NCI-H524 treated with DMSO at 0.1 percent for 48 hours (cell line): Measurements from ENCODE around the gene NCOA7.
"Not testable (repeated sequence)": the region's sequence is repeated elsewhere in the genome, so short reads cannot be mapped to it uniquely, and the experiment has no call there.

Experiments
- DNase-seq: peaks from one replicate; lab custom pipeline; 2025; lab: John Stamatoyannopoulos, UW

NCOA7 gene

DNA sequence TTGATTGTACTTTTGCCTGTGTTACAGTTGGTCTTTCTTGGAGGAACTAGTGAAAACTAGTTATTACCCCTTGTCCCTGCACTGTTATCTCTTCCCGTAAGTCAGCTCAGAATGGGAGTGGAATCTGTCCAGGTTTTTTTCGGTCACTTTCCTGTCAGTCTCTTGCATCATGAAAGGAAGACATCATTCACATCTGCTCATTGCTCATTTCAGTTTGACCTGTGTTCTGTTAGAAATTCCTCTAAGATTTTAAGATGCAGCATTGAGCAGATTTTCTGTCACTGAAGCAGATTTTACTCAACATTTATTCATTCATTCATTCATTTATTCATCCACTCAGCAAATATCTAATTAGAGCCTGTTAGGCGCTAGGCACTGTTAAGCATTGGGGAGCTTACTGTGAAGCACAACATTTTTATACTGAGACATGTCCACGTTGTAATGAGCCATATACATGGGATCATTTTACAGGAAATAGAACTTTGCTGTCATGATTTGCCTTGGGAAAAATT lies 132.7 kb downstream of the NCOA7 start:
- no peak for DNase-seq

GRCh38 chr6:125924169-125924568 lies 133.4 kb downstream of the NCOA7 start:
- DNase-seq = no peak

- DNase-seq = no peak
These were observed 134.1 kb downstream of the NCOA7 start for GRCh38 chr6:125924697-125925358.

GRCh38 chr6:125926711-125927110 lies 136.0 kb downstream of the NCOA7 start:
- no peak for DNase-seq

- no peak for DNase-seq
These were observed 137.0 kb downstream of the NCOA7 start for GRCh38 chr6:125927761-125928160.

DNA sequence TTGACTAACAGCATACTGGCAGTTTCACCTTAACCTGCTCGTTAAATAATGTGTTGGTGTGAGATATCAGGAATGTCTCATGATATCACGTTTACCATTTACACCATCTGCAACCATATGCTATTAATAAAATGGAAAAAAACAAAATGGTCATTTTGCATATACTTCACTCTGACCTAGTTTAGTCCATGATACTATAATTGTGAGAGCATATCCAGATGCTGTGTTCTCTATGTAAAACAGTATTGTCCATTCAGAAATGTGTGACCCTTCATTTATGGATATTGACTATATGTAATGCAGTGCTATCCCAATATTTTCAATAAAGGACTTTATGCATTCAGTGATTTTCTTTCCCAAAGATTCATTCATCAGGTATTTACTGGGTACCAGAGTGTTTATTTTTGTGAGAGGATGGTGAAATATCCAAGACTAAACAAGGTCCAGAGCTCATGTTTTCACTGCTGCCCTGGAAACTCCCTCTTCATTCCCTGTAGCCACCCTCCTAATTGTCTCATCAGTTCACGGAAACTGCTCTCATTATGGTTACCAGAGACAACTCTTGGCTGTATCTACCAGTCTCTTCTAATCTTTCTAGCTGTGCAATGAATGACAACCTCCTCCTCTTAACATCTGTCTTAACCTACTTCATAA lies 140.1 kb downstream of the NCOA7 start:
- DNase-seq = no peak

- no peak for DNase-seq
These were observed 141.1 kb downstream of the NCOA7 start for GRCh38 chr6:125931733-125932450.

DNA sequence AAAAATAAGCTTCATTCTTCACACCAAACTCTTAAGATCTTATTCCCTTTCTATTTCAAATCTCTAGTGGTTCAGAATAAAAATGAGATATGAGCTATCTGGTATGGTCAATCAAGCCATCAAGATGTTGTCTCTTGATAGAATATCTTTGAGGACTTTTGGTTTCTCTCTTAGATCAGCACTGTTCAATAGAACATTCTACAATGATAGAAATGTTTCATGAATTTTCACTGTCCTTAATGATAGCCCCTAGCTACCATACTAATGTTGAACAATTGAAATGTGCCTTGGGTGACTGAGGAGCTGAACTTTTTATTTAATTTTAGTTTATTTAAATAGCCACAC lies 141.7 kb downstream of the NCOA7 start:
- no peak for DNase-seq

DNA sequence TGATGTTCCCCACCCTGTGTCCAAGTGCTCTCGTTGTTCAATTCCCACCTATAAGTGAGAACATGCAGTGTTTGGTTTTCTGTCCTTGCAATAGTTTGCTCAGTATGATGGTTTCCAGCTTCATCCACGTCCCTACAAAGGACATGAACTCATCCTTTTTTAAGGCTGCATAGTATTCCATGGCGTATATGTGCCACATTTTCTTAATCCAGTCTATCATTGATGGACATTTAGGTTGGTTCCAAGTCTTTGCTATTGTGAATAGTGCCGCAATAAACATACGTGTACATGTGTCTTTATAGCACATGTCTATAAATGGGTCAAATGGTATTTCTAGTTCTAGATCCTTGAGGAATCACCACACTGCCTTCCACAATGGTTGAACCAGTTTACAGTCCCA lies 144.8 kb downstream of the NCOA7 start:
- DNase-seq = not testable (repeated sequence)

DNA sequence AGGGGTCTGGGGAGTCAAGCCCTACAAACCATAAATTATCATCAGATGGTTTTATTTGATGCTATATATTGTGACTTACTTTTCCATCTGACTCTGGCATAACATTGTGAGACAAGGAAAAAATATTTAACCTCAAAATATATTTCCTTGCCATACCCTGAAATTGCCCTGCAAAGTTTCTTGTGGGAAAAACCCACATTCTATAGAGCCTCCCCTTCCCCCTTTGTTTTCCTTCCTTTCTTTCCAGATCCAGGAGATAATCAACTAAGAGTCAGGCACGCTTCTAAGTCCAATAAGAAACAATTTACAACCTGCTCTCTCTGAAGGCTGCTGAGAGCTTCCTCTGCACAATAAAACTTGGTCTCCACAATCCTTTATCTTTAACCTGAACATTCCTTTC lies 148.3 kb downstream of the NCOA7 start:
- no peak for DNase-seq

DNA sequence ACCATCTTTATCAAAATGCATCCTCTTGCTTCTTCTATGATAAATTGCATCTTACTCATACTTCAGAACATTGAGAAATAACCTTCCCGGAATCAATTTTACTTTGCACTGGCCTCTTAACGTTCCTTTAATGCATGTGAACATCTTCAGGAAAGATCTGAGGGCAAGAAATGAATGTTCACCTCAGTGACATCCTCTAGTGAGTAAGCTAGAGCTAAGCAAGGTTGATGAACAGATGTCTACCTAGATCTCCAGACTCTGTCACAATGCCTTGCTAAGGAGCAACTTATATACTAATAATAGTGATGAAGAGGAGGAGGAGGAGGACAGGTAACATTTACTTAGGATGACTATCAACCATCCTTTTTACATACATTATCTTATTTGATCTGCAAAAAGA lies 149.0 kb downstream of the NCOA7 start:
- no peak for DNase-seq

DNA sequence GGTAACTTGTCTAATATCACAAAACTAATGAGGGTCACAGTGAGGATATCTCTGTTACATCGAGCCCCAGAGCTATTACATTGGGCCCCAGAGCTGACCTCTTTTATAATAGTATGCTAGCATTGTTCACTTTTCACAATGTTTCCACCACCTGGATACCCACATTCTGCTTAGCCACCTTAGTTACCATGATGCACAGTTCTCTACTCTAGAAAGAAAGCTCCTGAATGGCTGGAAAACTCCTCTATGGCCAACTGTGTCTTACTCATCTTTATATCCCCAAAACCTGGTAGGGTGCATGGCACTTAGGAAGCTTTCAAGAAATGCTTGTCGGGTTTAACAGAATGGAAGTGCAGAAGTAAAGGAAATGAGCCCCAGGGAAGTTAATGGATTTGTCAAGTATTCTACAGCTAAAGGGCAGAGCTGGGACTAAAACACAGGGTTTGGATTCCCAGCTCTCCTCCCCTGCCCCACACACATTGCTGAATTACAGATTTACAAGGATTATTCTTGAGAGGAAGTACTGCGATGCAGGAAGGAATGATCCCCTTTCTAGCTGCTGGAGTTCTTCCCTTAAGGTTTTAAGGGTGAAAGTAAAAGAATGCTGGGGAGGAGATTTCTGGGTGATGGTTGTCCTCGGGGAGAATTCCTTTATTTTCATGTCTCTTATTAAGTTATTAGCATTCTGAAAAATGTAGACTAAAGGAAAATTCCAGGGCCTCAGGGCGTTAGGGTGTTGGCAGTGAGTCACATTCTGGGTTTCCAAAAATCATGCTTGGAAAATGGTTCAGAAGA lies 149.7 kb downstream of the NCOA7 start:
- no peak for DNase-seq

DNA sequence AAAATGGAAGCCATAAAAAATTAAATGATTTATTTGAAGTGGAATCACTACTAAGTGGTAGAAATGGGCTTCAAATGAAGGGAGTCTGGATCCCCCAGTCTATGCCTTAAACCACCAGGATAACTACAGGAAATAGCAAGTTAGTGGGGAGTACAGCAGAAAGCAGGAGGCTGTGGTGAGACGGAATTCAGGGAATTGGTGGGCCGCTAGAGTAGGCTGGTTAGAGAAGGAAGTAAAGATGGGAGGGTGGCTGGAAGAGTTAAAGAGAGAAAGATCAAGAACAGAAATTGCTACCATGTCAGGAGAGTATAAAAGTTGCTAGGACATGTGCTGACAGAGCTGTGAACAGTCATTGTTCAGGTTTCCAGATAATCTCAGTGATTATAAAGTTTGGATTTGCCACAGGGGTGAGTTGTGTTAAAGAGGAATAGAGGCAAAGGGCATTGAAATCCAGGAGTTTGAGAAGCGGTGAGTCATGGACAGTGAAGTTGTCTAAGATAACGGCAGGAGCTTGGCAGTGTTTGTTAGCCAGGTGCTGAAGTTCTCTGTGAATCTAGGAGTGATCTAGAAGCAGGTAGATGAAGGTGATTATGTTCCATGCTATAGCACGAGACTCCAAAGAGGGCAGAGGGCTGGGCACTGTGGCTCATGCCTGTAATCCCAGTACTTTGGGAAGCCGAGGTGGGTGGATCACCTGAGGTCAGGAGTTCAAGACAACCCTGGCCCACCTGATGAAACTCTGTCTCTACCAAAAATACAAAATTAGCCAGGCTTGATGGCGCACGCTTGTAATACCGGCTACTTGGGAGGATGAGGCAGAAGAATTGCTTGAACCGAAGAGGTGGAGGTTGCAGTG lies 152.1 kb downstream of the NCOA7 start:
- no peak for DNase-seq

DNA sequence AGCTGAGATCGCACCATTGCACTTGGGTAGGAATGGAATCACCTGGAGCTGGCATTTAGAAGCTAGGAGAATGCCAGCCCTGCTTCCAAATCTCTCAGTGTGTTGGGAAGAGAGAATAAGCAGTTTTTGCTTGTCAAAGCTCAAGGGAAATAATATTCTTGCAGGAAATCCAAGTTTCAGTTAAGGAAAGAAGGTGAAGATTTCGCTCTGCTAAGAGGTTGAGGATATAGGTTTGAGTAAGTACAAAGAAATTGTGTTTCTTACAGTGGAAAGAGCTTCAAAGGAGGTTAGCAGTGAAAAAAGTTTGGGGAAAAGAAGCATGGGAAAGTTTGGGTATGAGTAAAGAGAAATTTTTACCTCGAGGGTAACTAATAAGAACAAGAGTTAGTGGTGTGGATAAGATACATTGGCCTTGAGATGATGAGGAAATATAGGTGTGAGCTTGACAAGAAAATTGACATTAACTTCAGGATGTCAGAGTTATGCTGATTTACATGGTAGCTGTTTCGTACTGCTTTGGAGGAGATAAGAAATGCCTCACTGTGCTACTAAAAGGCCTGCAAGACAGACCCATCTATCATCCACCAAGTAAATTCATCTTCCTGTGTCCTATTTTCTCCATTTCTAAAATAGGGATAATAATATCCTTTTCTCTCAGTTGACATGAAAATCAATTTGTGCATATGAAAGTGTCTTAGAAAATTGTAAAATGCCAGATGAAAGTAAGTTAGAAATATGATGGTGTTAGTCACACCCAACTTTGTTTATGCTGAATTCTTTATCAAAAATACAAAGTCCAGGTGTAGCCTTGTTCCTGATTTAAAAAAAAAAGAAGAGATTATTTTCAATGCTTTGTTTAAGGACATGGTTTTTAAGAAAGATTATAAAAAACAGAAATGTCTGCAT lies 153.0 kb downstream of the NCOA7 start:
- no peak for DNase-seq

DNA sequence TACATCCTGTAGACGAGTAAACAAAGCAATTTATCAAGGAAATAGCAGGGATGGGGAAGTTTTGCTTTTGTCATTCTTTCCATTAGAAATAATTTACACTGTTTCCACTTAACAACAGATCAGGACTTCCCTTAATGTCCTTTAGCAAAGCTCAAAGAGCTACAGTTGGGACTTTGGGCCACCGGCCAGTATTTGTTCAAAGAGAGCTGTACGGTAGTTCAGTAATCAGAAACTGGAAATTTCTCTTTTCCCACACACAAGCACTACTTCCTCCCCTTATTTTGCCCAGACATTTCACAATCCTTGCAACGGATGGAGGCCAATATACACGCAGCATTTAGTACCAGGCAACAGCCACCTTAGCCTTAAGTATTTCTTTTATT lies 153.7 kb downstream of the NCOA7 start:
- DNase-seq = no peak

- no peak for DNase-seq
These were observed 154.1 kb downstream of the NCOA7 start for GRCh38 chr6:125944896-125945295.

DNA sequence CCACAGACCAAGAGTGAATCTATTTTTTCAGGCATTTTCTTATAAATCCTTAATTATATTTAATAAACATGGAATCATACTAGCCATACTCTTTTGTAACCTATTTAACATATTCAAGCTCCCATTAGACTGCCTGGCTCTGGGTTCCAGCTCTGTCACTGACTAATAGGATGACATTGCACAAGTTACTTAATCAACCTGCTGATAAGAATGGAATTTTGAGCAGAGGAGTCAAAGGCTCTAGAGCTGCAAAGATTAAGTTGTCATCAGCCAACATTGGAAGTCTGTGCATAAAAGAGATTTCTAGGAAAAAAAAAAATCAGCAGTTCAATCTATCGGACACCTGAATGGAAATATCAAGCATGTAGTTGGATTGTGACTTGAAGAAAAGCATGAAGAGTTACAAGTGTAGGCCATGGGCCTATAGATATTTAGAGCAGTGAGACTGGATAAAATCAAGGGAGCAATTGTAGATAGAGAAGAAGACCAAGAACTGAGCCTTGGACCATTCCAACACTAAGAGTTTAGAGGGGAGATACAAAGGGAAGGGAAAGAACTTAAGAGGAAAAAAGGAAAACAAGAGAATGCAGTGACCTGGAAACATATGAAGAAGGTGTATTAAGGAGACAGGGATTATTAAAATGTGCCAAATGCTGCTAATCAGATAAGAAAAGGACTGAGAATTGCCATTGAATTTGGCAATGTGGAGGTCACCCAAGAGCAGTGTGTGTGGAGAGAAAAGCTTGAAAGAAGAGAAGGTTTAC lies 154.8 kb downstream of the NCOA7 start:
- no peak for DNase-seq

- no peak for DNase-seq
These were observed 156.9 kb downstream of the NCOA7 start for GRCh38 chr6:125947615-125948014.

DNA sequence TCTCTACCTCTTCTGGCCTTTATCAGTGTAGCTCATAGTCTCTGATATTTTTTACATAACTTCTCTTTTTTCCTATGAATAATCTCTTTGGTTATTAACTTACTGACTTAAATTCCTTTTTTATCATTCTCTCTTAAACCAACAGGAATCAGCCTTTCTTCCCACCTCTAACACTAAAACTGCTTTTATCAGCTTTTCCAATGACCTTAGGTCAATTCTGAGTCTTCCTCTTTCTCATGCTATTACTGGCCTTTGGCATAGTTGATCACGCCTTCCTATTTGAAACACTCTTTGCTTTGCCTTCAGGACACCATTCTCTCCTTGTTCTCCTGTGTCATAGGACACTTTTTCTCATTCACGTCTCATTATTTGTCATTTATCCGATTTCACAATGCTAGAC lies 157.7 kb downstream of the NCOA7 start:
- DNase-seq = no peak

DNA sequence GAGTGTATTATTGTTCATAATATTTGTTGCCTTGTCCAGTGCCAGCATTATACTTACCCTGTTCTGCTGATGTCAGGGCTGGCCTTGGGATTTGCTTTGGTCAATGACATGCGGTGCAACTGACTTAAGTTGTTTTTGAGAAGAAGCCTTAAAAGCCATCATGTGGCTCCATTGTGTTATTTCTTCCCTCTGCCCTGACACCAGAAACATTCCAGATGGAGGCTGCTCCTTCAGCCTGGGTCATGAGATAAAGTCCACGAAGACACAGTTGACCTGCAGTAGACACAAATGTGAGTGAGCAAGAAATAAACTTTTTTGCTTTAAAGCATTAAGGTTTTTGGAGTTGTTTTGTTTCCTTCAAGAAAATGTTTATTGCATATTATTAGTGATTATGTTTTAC lies 158.3 kb downstream of the NCOA7 start:
- no peak for DNase-seq
